HepG2 (cell line): ENCODE results near the gene CDH11. TPM values are rescaled to one million over a fixed set of nuclear protein-coding genes. Genes with fewer than 3 reads are reported as not detected.

ENCODE experiments used
- ATAC-seq: fragments of 200-7000 bp; cut with Tn5 transposase; 3 replicates; pipeline ENCODE4 v1.9.1; 2020; ENCODE audit warnings: mild to moderate bottlenecking, moderate library complexity
- BruUV-seq: library from RNA; stranded (reverse); fragments of 400-500 nt; replicated peaks from 2 replicates; lab custom pipeline; 2021; lab: Mats Ljungman, UMichigan
- CTCF ChIA-PET: fragments of 300-600 bp; formaldehyde crosslinking; extraction: SDS; loops from one replicate; lab custom pipeline; 2021; ENCODE audit warnings: low total read pairs, inconsistent platforms, low intra/inter-chr PET ratio; lab: Yijun Ruan, JAX
- POLR2A ChIA-PET: fragments of 350-600 bp; sonication (Branson Sonifier 250); formaldehyde crosslinking; loops from one replicate; lab custom pipeline; 2020; ENCODE audit warnings: antibody characterized with exemption, inconsistent platforms; lab: Yijun Ruan, JAX
- DNase-seq: peaks from one replicate; pipeline ENCODE4 v3.0.0-alpha.2; 2015; ENCODE audit warnings: low spot score
- FAIRE-seq: peaks from 3 replicates; lab custom pipeline; 2011; peaks lifted over from hg19 to GRCh38; lab: Jason Lieb, UNC
- H2AFZ ChIP-seq: one replicate; pipeline ENCODE4 v1.6.1; 2011; ENCODE audit warnings: low read length, inconsistent platforms
- H3K27ac ChIP-seq: fragments of 300-600 bp; 3 replicates; pipeline ENCODE4 v1.8.0; 2011; ENCODE audit warnings: mixed run types, mild to moderate bottlenecking, mixed read lengths, low read length, inconsistent platforms; ENCODE audit not compliant: insufficient read depth; ENCODE audit errors: extremely low read length
- H3K27me3 ChIP-seq, 2 experiments: fragments of 200-600 bp in 1 of 2; 2 replicates in 1 of 2; 3 replicates in 1 of 2; pipeline versions ENCODE4 v1.6.0 to v1.8.0; 2011; ENCODE audit warnings: low read length in 2 of 2, mild to moderate bottlenecking in 2 of 2, moderate library complexity in 2 of 2, inconsistent platforms in 1 of 2; ENCODE audit not compliant: insufficient read depth in 2 of 2, control insufficient read depth in 1 of 2
- H3K36me3 ChIP-seq, 2 experiments: fragments of 200-600 bp in 1 of 2; replicated peaks in 1 of 2; 2 replicates in 1 of 2; 3 replicates in 1 of 2; pipeline versions ENCODE4 v1.5.1 to v1.8.0; 2011; ENCODE audit warnings: low read length in 2 of 2, inconsistent platforms in 1 of 2; ENCODE audit not compliant: insufficient read depth in 2 of 2, control insufficient read depth in 1 of 2
- H3K4me1 ChIP-seq: 2 replicates; pipeline ENCODE4 v1.5.1; 2012; ENCODE audit warnings: low read length, inconsistent platforms; ENCODE audit not compliant: insufficient read depth
- H3K4me2 ChIP-seq: 2 replicates; pipeline ENCODE4 v1.6.0; 2011; ENCODE audit warnings: low read depth, low read length, inconsistent platforms
- H3K4me3 ChIP-seq, 3 experiments: fragments of 200-600 bp in 1 of 3; sonication (generic), shearing (Covaris generic) in 1 of 3; replicated peaks in 1 of 3; 2 replicates each; pipeline ENCODE4 v1.5.1; 2011 to 2016; ENCODE audit warnings: low read length in 3 of 3, inconsistent platforms in 2 of 3, low read depth in 2 of 3, mild to moderate bottlenecking in 2 of 3, control low read depth in 1 of 3, mixed read lengths in 1 of 3; ENCODE audit not compliant: insufficient read depth in 1 of 3
- H3K79me2 ChIP-seq: one replicate; pipeline ENCODE4 v1.6.1; 2011; ENCODE audit warnings: low read length, inconsistent platforms; ENCODE audit not compliant: insufficient read depth
- H3K9ac ChIP-seq: 2 replicates; pipeline ENCODE4 v1.6.0; 2011; ENCODE audit warnings: mild to moderate bottlenecking, low read depth, low read length, inconsistent platforms; ENCODE audit not compliant: insufficient read depth
- H3K9me3 ChIP-seq: 2 replicates; pipeline ENCODE4 v1.5.1; 2012; ENCODE audit warnings: mild to moderate bottlenecking, low read length
- H4K20me1 ChIP-seq: 2 replicates; pipeline ENCODE4 v1.6.0; 2011; ENCODE audit warnings: inconsistent platforms, mild to moderate bottlenecking, low read length, moderate library complexity; ENCODE audit not compliant: insufficient read depth
- BHLHE40 ChIP-seq: IDR thresholded peaks from 2 replicates; pipeline ENCODE4 v1.6.1; 2011; ENCODE audit warnings: low read length, improper control_type of control experiment
- CBFB ChIP-seq: sonication (generic); formaldehyde crosslinking; IDR thresholded peaks from 2 replicates; pipeline ENCODE4 v1.4.0; 2020; ENCODE audit warnings: missing genetic modification reagents
- GATA4 ChIP-seq: sonication (generic); IDR thresholded peaks from 2 replicates; pipeline ENCODE4 v1.6.1; 2016; ENCODE audit warnings: antibody characterized with exemption, low read depth, borderline replicate concordance
- GLI4 ChIP-seq: sonication (generic); formaldehyde crosslinking; IDR thresholded peaks from 2 replicates; pipeline ENCODE4 v1.5.1; 2020; ENCODE audit warnings: missing genetic modification reagents, mild to moderate bottlenecking, moderate library complexity, borderline replicate concordance
- HCFC1 ChIP-seq: fragments of 150-350 bp; IDR thresholded peaks from 2 replicates; pipeline ENCODE4 v1.6.1; 2014; ENCODE audit warnings: low read depth, low read length
- KMT2B ChIP-seq: IDR thresholded peaks from 2 replicates; pipeline ENCODE4 v1.6.1; 2016; ENCODE audit warnings: missing genetic modification reagents, missing compliant biosample characterization
- MIER2 ChIP-seq: IDR thresholded peaks from 2 replicates; pipeline ENCODE4 v1.6.1; 2016; ENCODE audit warnings: missing biosample characterization, missing genetic modification reagents
- NFRKB ChIP-seq: fragments of 450-650 bp; IDR thresholded peaks from 2 replicates; pipeline ENCODE4 v1.6.1; 2017
- NFYB ChIP-seq: sonication (generic); formaldehyde crosslinking; IDR thresholded peaks from 2 replicates; pipeline ENCODE4 v1.4.0; 2020; ENCODE audit warnings: missing genetic modification reagents
- SAP130 ChIP-seq: IDR thresholded peaks from 2 replicates; pipeline ENCODE4 v1.6.1; 2016; ENCODE audit warnings: low read depth
- SNAI1 ChIP-seq: sonication (generic); formaldehyde crosslinking; IDR thresholded peaks from 2 replicates; pipeline ENCODE4 v1.5.0; 2020; ENCODE audit warnings: mild to moderate bottlenecking, missing genetic modification reagents, borderline replicate concordance
- SNAPC2 ChIP-seq: sonication (generic); formaldehyde crosslinking; IDR thresholded peaks from 2 replicates; pipeline ENCODE4 v1.8.1; 2022; ENCODE audit warnings: mild to moderate bottlenecking, missing genetic modification reagents
- SP1 ChIP-seq, 2 experiments: fragments of 450-650 bp in 1 of 2; sonication (generic) in 1 of 2; formaldehyde crosslinking in 1 of 2; IDR thresholded peaks; 2 replicates each; pipeline versions ENCODE4 v1.4.0 to v1.6.1; 2016 to 2020; ENCODE audit warnings: missing genetic modification reagents in 1 of 2
- SP4 ChIP-seq: sonication (generic); formaldehyde crosslinking; IDR thresholded peaks from 2 replicates; pipeline ENCODE4 v1.8.1; 2023; ENCODE audit warnings: mild to moderate bottlenecking, missing genetic modification reagents
- ZGPAT ChIP-seq: IDR thresholded peaks from 2 replicates; pipeline ENCODE4 v1.6.1; 2016; ENCODE audit warnings: mild to moderate bottlenecking
- ZNF770 ChIP-seq: sonication (generic); formaldehyde crosslinking; IDR thresholded peaks from 2 replicates; pipeline ENCODE4 v1.5.0; 2020; ENCODE audit warnings: mild to moderate bottlenecking, missing genetic modification reagents
- WGBS: methylation state at CpG from one replicate; pipeline ENCODE4 v1.1.6; 2017; ENCODE audit warnings: low lambda C conversion rate; 5-methylcytosine and 5-hydroxymethylcytosine counted together
- in situ Hi-C: cut with HindIII; loops from 2 replicates; pipeline ENCODE4 v1.10.0; 2017; ENCODE audit warnings: low pct_unique_long_range_greater_than_20kb; ENCODE audit not compliant: extremely low pct_ligation_motif_present
- intact Hi-C: fragments of 100-400 bp; cut with micrococcal nuclease; formaldehyde crosslinking; loops from one replicate; pipeline ENCODE4 v1.10.0; 2022; ENCODE audit not compliant: unreplicated experiment
- polyA plus RNA-seq, 8 experiments: library from polyadenylated mRNA; depleted of rRNA in 3 of 8; stranded (reverse) in 7 of 8; unstranded in 1 of 8; fragments of >200 nt; fragmentation: Illumina TruSeq in 4 of 8; extraction: Trizol in 4 of 8; gene quantifications; 2 replicates each; pipeline versions ENCODE4 v1.2.1 to v1.2.3, GENCODE V29; 2011 to 2016; ENCODE audit warnings: low read depth in 4 of 8, missing spikeins in 1 of 8, mixed read lengths in 1 of 8; ENCODE audit not compliant: insufficient read depth in 1 of 8
- total RNA-seq, 5 experiments: library from RNA; depleted of rRNA; stranded (reverse); fragments of >200 nt; fragmentation: Illumina TruSeq; extraction: Trizol; gene quantifications; 2 replicates each; pipeline ENCODE4 v1.2.3, GENCODE V29; 2016; ENCODE audit warnings: low read depth in 1 of 5

The CDH11 gene
- total and polyA plus RNA-seq, 2 of the 13 experiments (the other 11 are each of a cell fraction or from before 2014, with no cell fraction given), result not detected

- Histone ChIP-seq H3K4me2 (no peak overlapping the region), H3K4me1 (no peaks in the 10 kb centered on the region)
- TF ChIP-seq CBFB (CRISPR knock-in tag), result no peak
- TF ChIP-seq SNAPC2 (CRISPR knock-in tag), result no peak
- no peak for TF ChIP-seq ZGPAT (CRISPR knock-in tag)
- no peak for TF ChIP-seq SP1 (IDR thresholded peaks at IDR 0.05)
- no peak for TF ChIP-seq SP1 (CRISPR knock-in tag; IDR thresholded peaks at IDR 0.05)
- no peak for TF ChIP-seq MIER2 (CRISPR knock-in tag)
- TF ChIP-seq GATA4, result no peak
- TF ChIP-seq SP4 (CRISPR knock-in tag), result no peak
- no peak for TF ChIP-seq BHLHE40
- TF ChIP-seq SNAI1, result no peak
- no peak for TF ChIP-seq KMT2B (CRISPR knock-in tag)
- no peak for TF ChIP-seq SAP130 (CRISPR knock-in tag)
- no peak for TF ChIP-seq GLI4 (CRISPR knock-in tag)
- TF ChIP-seq NFRKB, result no peak
- no peak for TF ChIP-seq HCFC1
- TF ChIP-seq NFYB (CRISPR knock-in tag), result no peak
- no peak for TF ChIP-seq ZNF770 (CRISPR knock-in tag)
- TF ChIP-seq, all 625 proteins: peak for 0
- Histone ChIP-seq H3K9ac (no peak overlapping the region), H3K79me2 (no peaks in the 10 kb centered on the region), H3K27ac (no peak overlapping the region), H4K20me1 (no peaks in the 10 kb centered on the region), H3K9me3 (no peaks in the 10 kb centered on the region), H3K4me3 (no peak overlapping the region), H2AFZ (no peak overlapping the region), H3K36me3 (no peaks in the 10 kb centered on the region), H3K27me3 (no peaks in the 10 kb centered on the region; a peak in 1 of 5 replicates)
- in situ Hi-C loops (no loop called here), intact Hi-C loops (no loop called here)
- no TSS peak for BruUV-seq
- no peak for FAIRE-seq
- 0% methylated on average over 2 of the region's 2 CpGs for WGBS
- no peak for ATAC-seq
- ChIA-PET POLR2A (no interaction called here), CTCF (no interaction called here)
- no peak for DNase-seq
Observed at GRCh38 chr16:65064131-65064530, 57.7 kb downstream of the CDH11 start.
